ENCODE data around the gene ZBTB7C. TPM values are rescaled to one million over a fixed set of nuclear protein-coding genes. Genes with fewer than 3 reads are reported as not detected.
"Not testable (repeated sequence)": the region's sequence is repeated elsewhere in the genome, so short reads cannot be mapped to it uniquely, and the experiment has no call there.

The ZBTB7C gene
- total RNA-seq, 1 donor from 2014 or later, result 15.0 TPM

GRCh38 chr18:48284743-48285142, 124.4 kb downstream of the ZBTB7C start:
- intact Hi-C loops (cut with DNase I), result no loop called here
- no peak overlapping the region for H3K4me3 ChIP-seq
- H3K27me3 ChIP-seq (ENCODE audit: low read depth), result no peaks in the 10 kb centered on the region
- ATAC-seq (no peak), DNase-seq (no peak)
- H3K36me3 ChIP-seq, result no peaks in the 10 kb centered on the region
- H3K4me1 ChIP-seq, result no peaks in the 10 kb centered on the region
- no peak for TF ChIP-seq CTCF (IDR thresholded peaks at IDR 0.05)
- H3K27ac ChIP-seq, result no peak overlapping the region
- peaks cover 5% of the 10 kb centered on the region for H3K9me3 ChIP-seq

- H3K27ac ChIP-seq; intact Hi-C loops (cut with DNase I); H3K4me3 ChIP-seq; H3K27me3 ChIP-seq (ENCODE audit: low read depth); ATAC-seq; H3K9me3 ChIP-seq; H3K4me1 ChIP-seq; DNase-seq; H3K36me3 ChIP-seq: not testable (repeated sequence)
Observed at GRCh38 chr18:48284011-48284410, 125.2 kb downstream of the ZBTB7C start.

- H3K4me1 ChIP-seq; H3K27me3 ChIP-seq (ENCODE audit: low read depth); ATAC-seq; H3K9me3 ChIP-seq; DNase-seq; H3K4me3 ChIP-seq; intact Hi-C loops (cut with DNase I); H3K27ac ChIP-seq; H3K36me3 ChIP-seq: not testable (repeated sequence)
Observed at GRCh38 chr18:48281460-48281859, 127.7 kb downstream of the ZBTB7C start.

GRCh38 chr18:48279312-48279711, 129.9 kb downstream of the ZBTB7C start:
- H3K36me3 ChIP-seq, result no peaks in the 10 kb centered on the region
- intact Hi-C loops (cut with DNase I), result no loop called here
- ATAC-seq, result no peak
- no peak overlapping the region for H3K27ac ChIP-seq
- H3K4me3 ChIP-seq, result no peak overlapping the region
- H3K27me3 ChIP-seq (ENCODE audit: low read depth), result no peaks in the 10 kb centered on the region
- DNase-seq, result no peak
- H3K9me3 ChIP-seq, result no peaks in the 10 kb centered on the region
- no peak for TF ChIP-seq CTCF (IDR thresholded peaks at IDR 0.05)
- no peaks in the 10 kb centered on the region for H3K4me1 ChIP-seq

- Histone ChIP-seq H3K4me3 (no peak overlapping the region), H3K27ac (no peak overlapping the region), H3K27me3 (ENCODE audit: low read depth) (no peaks in the 10 kb centered on the region), H3K36me3 (no peaks in the 10 kb centered on the region), H3K9me3 (no peaks in the 10 kb centered on the region), H3K4me1 (no peaks in the 10 kb centered on the region)
- ATAC-seq (no peak), DNase-seq (no peak)
- intact Hi-C loops (cut with DNase I), result no loop called here
- no peak for TF ChIP-seq CTCF (IDR thresholded peaks at IDR 0.05)
Observed at GRCh38 chr18:48278081-48278480, 131.1 kb downstream of the ZBTB7C start.

GRCh38 chr18:48274301-48274700, 134.9 kb downstream of the ZBTB7C start:
- no peak for DNase-seq
- intact Hi-C loops (cut with DNase I), result no loop called here
- Histone ChIP-seq H3K4me3 (no peak overlapping the region), H3K9me3 (no peaks in the 10 kb centered on the region), H3K36me3 (no peaks in the 10 kb centered on the region), H3K27me3 (ENCODE audit: low read depth) (no peaks in the 10 kb centered on the region), H3K27ac (no peak overlapping the region), H3K4me1 (no peaks in the 10 kb centered on the region)
- ATAC-seq, result no peak
- no peak for TF ChIP-seq CTCF (IDR thresholded peaks at IDR 0.05)

GRCh38 chr18:48270929-48271328, 138.3 kb downstream of the ZBTB7C start:
- Histone ChIP-seq H3K36me3 (no peaks in the 10 kb centered on the region), H3K4me3 (no peak overlapping the region), H3K27me3 (ENCODE audit: low read depth) (no peaks in the 10 kb centered on the region), H3K27ac (no peak overlapping the region), H3K4me1 (no peaks in the 10 kb centered on the region), H3K9me3 (no peaks in the 10 kb centered on the region)
- DNase-seq (no peak), ATAC-seq (no peak)
- intact Hi-C loops (cut with DNase I), result no loop called here
- TF ChIP-seq CTCF (IDR thresholded peaks at IDR 0.05), result no peak

Data from lower lobe of right lung (tissue), 2 donors.